H9 (cell line): ENCODE measurements around the gene TMEM38A. TPM values are rescaled to one million over a fixed set of nuclear protein-coding genes. Genes with fewer than 3 reads are reported as not detected.

ENCODE experiments used
- DNase-seq: peaks from one replicate; pipeline ENCODE4 v3.0.0-alpha.2; 2017
- H2AFZ ChIP-seq: one replicate; pipeline ENCODE4 v1.6.1; 2013; ENCODE audit warnings: mild to moderate bottlenecking, low read length, control low read depth, moderate library complexity
- H2AK5ac ChIP-seq: 2 replicates; pipeline ENCODE4 v1.6.1; 2013; ENCODE audit warnings: low read length, control low read depth, mixed read lengths; ENCODE audit not compliant: insufficient read length
- H2BK120ac ChIP-seq: one replicate; pipeline ENCODE4 v1.6.1; 2013; ENCODE audit warnings: low read depth, mild to moderate bottlenecking, low read length, control low read depth, inconsistent platforms; ENCODE audit not compliant: poor library complexity, severe bottlenecking
- H2BK12ac ChIP-seq: 2 replicates; pipeline ENCODE4 v1.6.1; 2013; ENCODE audit warnings: low read length, control low read depth, mixed read lengths, low read depth; ENCODE audit not compliant: insufficient read length
- H2BK15ac ChIP-seq: 2 replicates; pipeline ENCODE4 v1.6.1; 2013; ENCODE audit warnings: low read depth, low read length, control low read depth
- H2BK20ac ChIP-seq: one replicate; pipeline ENCODE4 v1.6.1; 2013; ENCODE audit warnings: low read depth, mild to moderate bottlenecking, low read length, control low read depth, inconsistent platforms; ENCODE audit not compliant: poor library complexity, severe bottlenecking
- H2BK5ac ChIP-seq: 2 replicates; pipeline ENCODE4 v1.6.1; 2013; ENCODE audit warnings: low read length, control low read depth, mixed read lengths; ENCODE audit not compliant: insufficient read length
- H3K14ac ChIP-seq: 2 replicates; pipeline ENCODE4 v1.6.1; 2013; ENCODE audit warnings: low read length, control low read depth; ENCODE audit not compliant: insufficient read depth
- H3K18ac ChIP-seq: 2 replicates; pipeline ENCODE4 v1.6.1; 2013; ENCODE audit warnings: low read depth, mild to moderate bottlenecking, mixed read lengths, low read length, control low read depth; ENCODE audit not compliant: insufficient read length
- H3K23ac ChIP-seq: 2 replicates; pipeline ENCODE4 v1.6.1; 2013; ENCODE audit warnings: low read length, control low read depth, mixed read lengths, low read depth; ENCODE audit not compliant: insufficient read length
- H3K23me2 ChIP-seq: 2 replicates; pipeline ENCODE4 v1.6.1; 2013; ENCODE audit warnings: low read depth, mild to moderate bottlenecking, mixed read lengths, low read length, control low read depth; ENCODE audit not compliant: insufficient read length, poor library complexity, severe bottlenecking
- H3K27ac ChIP-seq: 2 replicates; pipeline ENCODE4 v1.5.1; 2013; ENCODE audit warnings: low read length, control low read depth, mixed read lengths, low read depth; ENCODE audit not compliant: insufficient read length
- H3K27me3 ChIP-seq: 2 replicates; pipeline ENCODE4 v1.6.1; 2013; ENCODE audit warnings: low read length, control low read depth, inconsistent platforms; ENCODE audit not compliant: insufficient read depth
- H3K4ac ChIP-seq: 2 replicates; pipeline ENCODE4 v1.6.1; 2013; ENCODE audit warnings: low read depth, mild to moderate bottlenecking, control low read depth, inconsistent platforms, low read length, moderate library complexity
- H3K4me1 ChIP-seq: 2 replicates; pipeline ENCODE4 v1.6.1; 2013; ENCODE audit warnings: low read length, control low read depth, inconsistent platforms; ENCODE audit not compliant: insufficient read depth
- H3K4me2 ChIP-seq: 2 replicates; pipeline ENCODE4 v1.6.1; 2013; ENCODE audit warnings: low read length, control low read depth, mixed read lengths; ENCODE audit not compliant: insufficient read length, insufficient read depth
- H3K56ac ChIP-seq: 2 replicates; pipeline ENCODE4 v1.6.1; 2013; ENCODE audit warnings: low read depth, mild to moderate bottlenecking, mixed read lengths, low read length, control low read depth; ENCODE audit not compliant: insufficient read length
- H3K79me1 ChIP-seq: 2 replicates; pipeline ENCODE4 v1.6.1; 2013; ENCODE audit warnings: low read depth, mild to moderate bottlenecking, moderate library complexity, low read length, control low read depth, inconsistent platforms; ENCODE audit not compliant: insufficient read depth, poor library complexity, severe bottlenecking
- H3K79me2 ChIP-seq: 2 replicates; pipeline ENCODE4 v1.6.1; 2013; ENCODE audit warnings: low read length, control low read depth, inconsistent platforms; ENCODE audit not compliant: insufficient read depth
- H3K9ac ChIP-seq: 2 replicates; pipeline ENCODE4 v1.6.1; 2013; ENCODE audit warnings: low read length, control low read depth, mixed read lengths; ENCODE audit not compliant: insufficient read length; ENCODE audit errors: extremely low read depth
- H3K9me3 ChIP-seq: one replicate; pipeline ENCODE4 v1.6.1; 2013; ENCODE audit warnings: low read depth, low read length, inconsistent platforms; ENCODE audit not compliant: control insufficient read depth
- H3T11ph ChIP-seq: one replicate; pipeline ENCODE4 v1.6.1; 2013; ENCODE audit warnings: mild to moderate bottlenecking, low read length, control low read depth, inconsistent platforms
- H4K20me1 ChIP-seq: one replicate; pipeline ENCODE4 v1.6.1; 2013; ENCODE audit not compliant: control insufficient read depth, insufficient read length, insufficient read depth
- H4K5ac ChIP-seq: 2 replicates; pipeline ENCODE4 v1.6.1; 2013; ENCODE audit warnings: low read depth, mild to moderate bottlenecking, mixed read lengths, low read length, control low read depth; ENCODE audit not compliant: insufficient read length
- H4K8ac ChIP-seq: replicated peaks from 2 replicates; pipeline ENCODE4 v1.6.1; 2013; ENCODE audit warnings: low read length, control low read depth, mixed read lengths, low read depth; ENCODE audit not compliant: insufficient read length
- H4K91ac ChIP-seq: 2 replicates; pipeline ENCODE4 v1.6.1; 2013; ENCODE audit warnings: low read depth, mild to moderate bottlenecking, moderate library complexity, mixed read lengths, low read length, control low read depth; ENCODE audit not compliant: insufficient read length
- H3K27ac Mint-ChIP-seq, 3 experiments: 2 replicates in 2 of 3; 3 replicates in 1 of 3; pipeline ENCODE4 v1.8.0; 2020 to 2021; ENCODE audit warnings: mixed read lengths in 3 of 3, mild to moderate bottlenecking in 1 of 3, moderate library complexity in 1 of 3
- H3K27me3 Mint-ChIP-seq: 2 replicates; pipeline ENCODE4 v1.8.0; 2021; ENCODE audit warnings: low read depth, mild to moderate bottlenecking, moderate library complexity, mixed read lengths
- H3K36me3 Mint-ChIP-seq, 3 experiments: 2 replicates in 2 of 3; 3 replicates in 1 of 3; pipeline ENCODE4 v1.8.0; 2020 to 2021; ENCODE audit warnings: low read depth in 3 of 3, mixed read lengths in 3 of 3; ENCODE audit not compliant: insufficient read depth in 1 of 3
- H3K4me1 Mint-ChIP-seq, 2 experiments: 2 replicates each; pipeline ENCODE4 v1.8.0; 2020; ENCODE audit warnings: mixed read lengths in 2 of 2
- H3K4me3 Mint-ChIP-seq, 2 experiments: 2 replicates in 1 of 2; 3 replicates in 1 of 2; pipeline ENCODE4 v1.8.0; 2020 to 2021; ENCODE audit warnings: mild to moderate bottlenecking in 2 of 2, mixed read lengths in 2 of 2, moderate library complexity in 1 of 2
- H3K9me3 Mint-ChIP-seq, 2 experiments: 2 replicates in 1 of 2; 3 replicates in 1 of 2; pipeline ENCODE4 v1.8.0; 2020; ENCODE audit warnings: mild to moderate bottlenecking in 2 of 2, mixed read lengths in 2 of 2, moderate library complexity in 1 of 2
- CTCF ChIP-seq: fragments of 200-600 bp; sonication (generic); conservative IDR thresholded peaks from 3 replicates; pipeline ENCODE4 v1.8.0; 2021; ENCODE audit warnings: antibody characterized with exemption, mild to moderate bottlenecking
- WGBS: extraction: QIAGEN DNeasy Blood & Tissue Kit; methylation state at CpG from one replicate; pipeline ENCODE4 v1.1.7; 2013; ENCODE audit warnings: missing lambda C conversion rate, low lambda C conversion rate, mixed read lengths; ENCODE audit not compliant: insufficient read length; ENCODE audit errors: extremely low coverage; 5-methylcytosine and 5-hydroxymethylcytosine counted together
- total RNA-seq: library from RNA; stranded (reverse); gene quantifications from 2 replicates; pipeline ENCODE4 v1.2.1, GENCODE V29; 2021

The TMEM38A gene
- total RNA-seq, 1 experiment from 2014 or later, result 7.4 TPM

- Histone ChIP-seq H4K20me1 (no peaks in the 10 kb centered on the region), H4K8ac (no peak overlapping the region), H3K27me3 (no peaks in the 10 kb centered on the region), H3K9me3 (no peaks in the 10 kb centered on the region), H4K91ac (no peak overlapping the region), H3K18ac (no peak overlapping the region), H3K79me1 (peaks cover 10% of the 10 kb centered on the region), H2BK12ac (no peak overlapping the region), H3K23ac (no peak overlapping the region), H3K56ac (no peak overlapping the region), H3K79me2 (peaks cover 10% of the 10 kb centered on the region; the same call in 1 of the 2 replicates), H3K4me2 (no peak overlapping the region), H2BK20ac (no peak overlapping the region), H2BK15ac (no peak overlapping the region), H2AFZ (no peak overlapping the region), H3K4me1 (no peaks in the 10 kb centered on the region), H4K5ac (no peak overlapping the region), H3K27ac (no peak overlapping the region), H3K4ac (no peak overlapping the region), H3K14ac (no peak overlapping the region), H2AK5ac (no peak overlapping the region), H2BK5ac (no peak overlapping the region), H2BK120ac (no peak overlapping the region), H3K23me2 (no peaks in the 10 kb centered on the region), H3T11ph (no peak overlapping the region), H3K9ac (no peak overlapping the region)
- Mint-ChIP-seq H3K27ac (no peak overlapping the region; a peak in 1 of 7 replicates), H3K9me3 (no peaks in the 10 kb centered on the region; a peak in 1 of 5 replicates), H3K4me1 (0 out of 4 replicates have a peak, but pooled peaks cover 0 to 5% of the 10 kb centered on the region in 2 experiments), H3K27me3 (no peaks in the 10 kb centered on the region), H3K36me3 (peaks cover 56 to 88% (median 80%) of the 10 kb centered on the region in 3 experiments), H3K4me3 (no peak overlapping the region)
- no CpG with 5 or more reads among the region's 3 CpGs for WGBS
- no peak for DNase-seq
- no peak for TF ChIP-seq CTCF
Observed at GRCh38 chr19:16654627-16655026, 6.3 kb upstream of the TMEM38A start.
